RWPE2 (cell line): Measurements from ENCODE around the gene GAPDHS.
A peak's percentile ranks its signal among the peaks of the same experiment; 100 is the strongest.

ENCODE experiments used
- ATAC-seq: fragments of 200-7000 bp; cut with Tn5 transposase; 3 replicates; pipeline ENCODE4 v1.9.1; 2021; ENCODE audit warnings: low read depth
- DNase-seq: peaks from one replicate; pipeline ENCODE4 v3.0.0-alpha.2; 2020; ENCODE audit warnings: low spot score
- H3K27ac ChIP-seq: fragments of 450-650 bp; 2 replicates; pipeline ENCODE4 v1.5.1; 2017; ENCODE audit warnings: mild to moderate bottlenecking; ENCODE audit not compliant: poor library complexity, severe bottlenecking
- H3K27me3 ChIP-seq: fragments of 250-450 bp; sonication (Bioruptor Pico); 2 replicates; pipeline ENCODE4 v1.5.1; 2021; ENCODE audit warnings: mild to moderate bottlenecking, moderate library complexity; ENCODE audit not compliant: insufficient read depth, poor library complexity, severe bottlenecking
- H3K36me3 ChIP-seq: fragments of 250-450 bp; sonication (Bioruptor Pico); 2 replicates; pipeline ENCODE4 v1.5.1; 2020; ENCODE audit warnings: low read depth, mild to moderate bottlenecking, moderate library complexity
- H3K4me1 ChIP-seq: fragments of 250-450 bp; sonication (Bioruptor Pico); 2 replicates; pipeline ENCODE4 v1.5.1; 2021; ENCODE audit warnings: mild to moderate bottlenecking, moderate library complexity; ENCODE audit not compliant: insufficient read depth, poor library complexity, severe bottlenecking
- H3K4me3 ChIP-seq: fragments of 250-450 bp; sonication (Bioruptor Pico); 2 replicates; pipeline ENCODE4 v1.5.1; 2021; ENCODE audit warnings: mild to moderate bottlenecking, moderate library complexity; ENCODE audit not compliant: severe bottlenecking
- H3K9me3 ChIP-seq: fragments of 250-450 bp; sonication (Bioruptor Pico); 2 replicates; pipeline ENCODE4 v1.5.1; 2021; ENCODE audit warnings: mild to moderate bottlenecking, moderate library complexity; ENCODE audit not compliant: severe bottlenecking
- CTCF ChIP-seq: fragments of 450-650 bp; IDR thresholded peaks from one replicate; pipeline ENCODE4 v1.5.1; 2017; ENCODE audit warnings: mild to moderate bottlenecking, moderate library complexity; ENCODE audit not compliant: poor library complexity, severe bottlenecking

GAPDHS gene

GRCh38 chr19:35502751-35503150 is 30.5 kb upstream of the GAPDHS start:
- Histone ChIP-seq H3K36me3 (peaks cover 89% of the 10 kb centered on the region), H3K4me3 (no peak overlapping the region), H3K27ac (no peak overlapping the region), H3K27me3 (no peaks in the 10 kb centered on the region), H3K4me1 (no peaks in the 10 kb centered on the region), H3K9me3 (no peaks in the 10 kb centered on the region)
- ATAC-seq (no peak; the same call in 2 of the 3 replicates), DNase-seq (no peak)
- no peak for TF ChIP-seq CTCF

GRCh38 chr19:35506011-35506410 is 27.2 kb upstream of the GAPDHS start:
- ATAC-seq: no peak

GRCh38 chr19:35507561-35507960 is 25.7 kb upstream of the GAPDHS start:
- peaks cover 9% of the 10 kb centered on the region for H3K4me1 ChIP-seq
- TF ChIP-seq CTCF: no peak
- no peak overlapping the region for H3K27ac ChIP-seq
- ATAC-seq: no peak
- peaks cover 57% of the 10 kb centered on the region for H3K36me3 ChIP-seq
- no peaks in the 10 kb centered on the region for H3K27me3 ChIP-seq
- H3K9me3 ChIP-seq: no peaks in the 10 kb centered on the region
- no peak for DNase-seq
- no peak overlapping the region for H3K4me3 ChIP-seq

More at GRCh38 chr19:35506011-35506410, 27.2 kb upstream of the GAPDHS start:
- no peak overlapping the region for H3K27ac ChIP-seq
- H3K27me3 ChIP-seq: no peaks in the 10 kb centered on the region
- peaks cover 72% of the 10 kb centered on the region for H3K36me3 ChIP-seq
- no peak for TF ChIP-seq CTCF
- peaks cover 9% of the 10 kb centered on the region for H3K4me1 ChIP-seq
- no peak for DNase-seq
- no peak overlapping the region for H3K4me3 ChIP-seq
- no peaks in the 10 kb centered on the region for H3K9me3 ChIP-seq

- Histone ChIP-seq H3K4me3 (no peak overlapping the region), H3K4me1 (peaks cover 9% of the 10 kb centered on the region), H3K27ac (no peak overlapping the region), H3K36me3 (peaks cover 57% of the 10 kb centered on the region), H3K27me3 (no peaks in the 10 kb centered on the region), H3K9me3 (no peaks in the 10 kb centered on the region)
- no peak for TF ChIP-seq CTCF
- ATAC-seq (no peak), DNase-seq (no peak)
Observed at GRCh38 chr19:35508129-35508528, 25.1 kb upstream of the GAPDHS start.

GRCh38 chr19:35509018-35509652 is 24.1 kb upstream of the GAPDHS start:
- peak; percentile 66 for ATAC-seq
- Histone ChIP-seq H3K4me3 (peak overlapping the region; percentile 42), H3K9me3 (no peaks in the 10 kb centered on the region), H3K27ac (peak overlapping the region; percentile 93), H3K4me1 (peaks cover 9% of the 10 kb centered on the region), H3K27me3 (no peaks in the 10 kb centered on the region), H3K36me3 (peaks cover 49% of the 10 kb centered on the region)
- no peak for DNase-seq
- no peak for TF ChIP-seq CTCF
